Adrenal gland (tissue), 12 donors: Measurements from ENCODE around the gene SPTBN4. TPM values are rescaled to one million over a fixed set of nuclear protein-coding genes. Genes with fewer than 3 reads are reported as not detected.
A peak's percentile ranks its signal among the peaks of the same experiment; 100 is the strongest.

Source experiments
- DNase-seq, 7 donors: peaks; one replicate each; pipeline ENCODE4 v3.0.0-alpha.2; 2019 to 2020
- H3K27ac ChIP-seq, 5 donors: fragments of 200-600 bp; sonication (generic) in 4 of 5; 1 replicate in 3 of 5; 2 replicates in 2 of 5; pipeline versions ENCODE4 v1.5.1 to v1.8.0; 2016 to 2020; ENCODE audit warnings: mild to moderate bottlenecking in 1 of 5
- H3K27me3 ChIP-seq: fragments of 200-600 bp; 2 replicates; pipeline ENCODE4 v1.8.0; 2021
- H3K36me3 ChIP-seq, 2 donors: fragments of 200-600 bp; replicated peaks in 1 of 2; 1 replicate in 1 of 2; 2 replicates in 1 of 2; pipeline versions ENCODE4 v1.5.1 to v1.8.0; 2018 to 2022
- H3K4me1 ChIP-seq, 2 donors: fragments of 200-600 bp; replicated peaks in 1 of 2; 1 replicate in 1 of 2; 2 replicates in 1 of 2; pipeline versions ENCODE4 v1.5.1 to v1.8.0; 2018 to 2021
- H3K4me3 ChIP-seq, 4 donors: fragments of 200-600 bp; sonication (generic) in 3 of 4; one replicate each; pipeline ENCODE4 v1.5.1; 2016 to 2018
- H3K9me3 ChIP-seq, 3 donors: fragments of 200-600 bp; sonication (generic) in 1 of 3; replicated peaks in 1 of 3; 1 replicate in 2 of 3; 2 replicates in 1 of 3; pipeline versions ENCODE4 v1.5.1 to v1.8.0; 2016 to 2021
- CTCF ChIP-seq, 6 experiments: fragments of 450-650 bp in 4 of 6; fragments of 200-600 bp in 2 of 6; sonication (generic) in 1 of 6; IDR thresholded peaks; 1 replicate in 5 of 6; 2 replicates in 1 of 6; pipeline versions ENCODE4 v1.5.1 to v1.8.0; 2016 to 2021; ENCODE audit warnings: antibody characterized with exemption in 6 of 6, mild to moderate bottlenecking in 2 of 6, moderate library complexity in 1 of 6
- POLR2A ChIP-seq, 2 donors: fragments of 450-650 bp; IDR thresholded peaks; one replicate each; pipeline ENCODE4 v1.6.1; 2017; ENCODE audit warnings: antibody characterized with exemption in 2 of 2, mild to moderate bottlenecking in 2 of 2, moderate library complexity in 1 of 2
- WGBS, 4 donors: extraction: QIAGEN DNeasy Blood & Tissue Kit in 2 of 4; methylation state at CpG; one replicate each; pipeline versions ENCODE4 v1.1.5 to v1.1.7; 2013 to 2017; 5-methylcytosine and 5-hydroxymethylcytosine counted together
- intact Hi-C, 2 donors: fragments of 100-400 bp; cut with DNase I; formaldehyde crosslinking; loops; one replicate each; pipeline versions ENCODE4 v1.14.1 to v1.15.0; 2022 to 2023
- polyA plus RNA-seq, 3 donors: library from polyadenylated mRNA; stranded (reverse); fragments of 200-250 nt in 2 of 3; fragments of 350-450 nt in 1 of 3; fragmentation: Illumina TruSeq in 1 of 3; extraction: RNeasy Lipid Tissue Mini Kit (QIAGEN cat#74804) in 1 of 3; gene quantifications; one replicate each; pipeline ENCODE4 v1.2.3, GENCODE V29; 2013 to 2014
- total RNA-seq, 9 donors: library from RNA; depleted of rRNA in 4 of 9; stranded (reverse); fragments of >200 nt in 4 of 9; fragments of 120-200 nt in 1 of 9; fragmentation: NEBNext Ultra II Directional in 1 of 9; extraction: Animal tissue kit (Norgen Biotek cat#: 25700) in 1 of 9; gene quantifications; one replicate each; pipeline versions ENCODE4 v1.1.0 to v1.2.4, GENCODE V29; 2013 to 2023
- donor health status: healthy with polysubstance abuse.
- donor health status: Bipolar disorder and iron deficiency.
- donor health status: DM: yes; HTN: yes; CAD: no.
- donor health status: DM: no; HTN: no; CAD: no.
- donor health status: DM: no; HTN: no; CAD: no.
- donor health status: DM: yes; HTN: yes; CAD: no.

Gene SPTBN4
- total and polyA plus RNA-seq, 12 donors, result 0.91 to 46.7 (median 3.3) TPM

DNA sequence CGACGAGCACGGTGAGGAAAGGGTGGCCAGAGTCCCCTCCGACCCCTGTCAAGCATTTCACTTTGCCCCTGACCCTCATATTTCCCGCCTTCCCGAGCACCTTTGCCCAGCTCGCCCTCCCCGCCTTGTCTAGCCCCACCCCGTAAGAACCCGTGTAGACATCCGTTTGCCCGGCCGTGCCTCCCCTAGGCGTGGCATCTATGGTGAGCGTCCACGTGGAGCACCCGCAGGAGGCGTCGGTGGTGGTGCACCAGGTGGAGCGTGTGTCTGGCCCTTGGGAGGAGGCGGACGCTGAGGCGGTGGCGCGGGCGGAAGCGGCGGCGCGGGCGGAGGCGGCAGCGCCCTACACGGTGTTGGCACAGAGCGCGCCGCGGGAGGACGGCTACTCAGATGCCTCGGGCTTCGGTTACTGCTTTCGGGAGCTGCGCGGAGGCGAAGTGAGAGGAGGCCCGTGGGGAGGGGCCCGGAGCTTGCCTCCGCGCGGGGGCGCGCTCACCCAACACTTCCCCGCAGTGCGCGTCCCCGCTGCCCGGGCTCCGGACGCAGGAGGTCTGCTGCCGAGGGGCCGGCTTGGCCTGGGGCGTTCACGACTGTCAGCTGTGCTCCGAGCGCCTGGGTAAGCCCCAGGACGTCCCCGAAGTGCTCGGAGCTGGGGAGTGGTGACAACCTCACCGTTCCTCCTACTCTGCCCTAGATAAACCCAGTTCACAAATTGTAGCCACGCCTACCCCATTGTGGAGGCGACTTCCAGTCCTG lies 138.6 kb downstream of the SPTBN4 start:
- Histone ChIP-seq H3K36me3 (no peaks in the 10 kb centered on the region), H3K27ac (peak overlapping the region in 4 of 5 donors; percentile 60 to 80 (median 69)), H3K27me3 (peaks cover under 1% of the 10 kb centered on the region), H3K9me3 (no peaks in the 10 kb centered on the region), H3K4me1 (peaks cover 49 to 56% of the 10 kb centered on the region in 2 donors), H3K4me3 (peak overlapping the region in 3 of 4 donors; percentile 37 to 44 (median 44))
- TF ChIP-seq POLR2A (IDR thresholded peaks at IDR 0.05) (peak in 1 of 2 donors; percentile 51), CTCF (IDR thresholded peaks at IDR 0.05) (peak in 1 of 6 experiments; percentile 10)
- 2 to 4% (median 3%) methylated on average over 17 to 71 of the region's 71 CpGs for WGBS, 4 donors
- peak; percentile 65 to 76 (median 73) for DNase-seq
- intact Hi-C loops, result no loop called here

- Histone ChIP-seq H3K27ac (peak overlapping the region in 1 of 5 donors; percentile 22), H3K4me1 (peaks cover 41 to 46% of the 10 kb centered on the region in 2 donors), H3K9me3 (no peaks in the 10 kb centered on the region), H3K4me3 (no peak overlapping the region), H3K27me3 (no peaks in the 10 kb centered on the region), H3K36me3 (no peaks in the 10 kb centered on the region)
- intact Hi-C loops, result no loop called here
- no peak for TF ChIP-seq CTCF (IDR thresholded peaks at IDR 0.05)
- TF ChIP-seq POLR2A (IDR thresholded peaks at IDR 0.05), result no peak
- DNase-seq, result peak in 1 of 7 donors; percentile 32
- 66 to 82% (median 69%) methylated on average over 24 to 31 of the region's 31 CpGs for WGBS, 4 donors
Observed at GRCh38 chr19:40607311-40608239, 140.8 kb downstream of the SPTBN4 start.

DNA sequence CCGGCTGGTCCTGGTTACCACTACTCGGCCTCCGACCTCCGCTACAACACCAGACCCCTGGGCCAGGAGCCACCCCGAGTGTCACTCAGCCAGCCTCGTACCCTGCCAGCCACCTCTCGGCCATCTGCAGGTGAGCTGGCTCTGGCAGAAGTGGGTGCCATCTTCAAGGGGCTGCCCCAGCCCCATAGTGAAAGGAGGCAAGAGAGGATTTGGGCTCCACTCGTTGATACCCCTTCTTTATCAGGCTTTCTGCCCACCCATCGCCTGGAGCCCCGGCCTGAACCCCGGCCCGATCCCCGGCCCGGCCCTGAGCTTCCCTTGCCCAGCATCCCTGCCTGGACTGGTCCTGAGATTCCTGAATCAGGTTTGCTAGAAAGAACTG lies 141.4 kb downstream of the SPTBN4 start:
- 92 to 94% (median 92%) methylated on average over 14 of the region's 14 CpGs for WGBS, 4 donors
- Histone ChIP-seq H3K4me1 (peaks cover 39% of the 10 kb centered on the region in 2 donors), H3K27me3 (no peaks in the 10 kb centered on the region), H3K9me3 (no peaks in the 10 kb centered on the region), H3K4me3 (no peak overlapping the region), H3K27ac (peak overlapping the region in 1 of 5 donors; percentile 22), H3K36me3 (no peaks in the 10 kb centered on the region)
- DNase-seq, result no peak
- intact Hi-C loops, result no loop called here
- TF ChIP-seq POLR2A (IDR thresholded peaks at IDR 0.05) (no peak), CTCF (IDR thresholded peaks at IDR 0.05) (no peak)

- no peak overlapping the region for H3K27ac ChIP-seq
- WGBS, 4 donors, result 70 to 79% (median 73%) methylated on average over 4 of the region's 4 CpGs
- intact Hi-C loops, result no loop called here
Observed at GRCh38 chr19:40608957-40609356, 142.2 kb downstream of the SPTBN4 start.

More at GRCh38 chr19:40608957-40609356, 142.2 kb downstream of the SPTBN4 start:
- no peaks in the 10 kb centered on the region for H3K9me3 ChIP-seq
- no peak for DNase-seq
- TF ChIP-seq CTCF (IDR thresholded peaks at IDR 0.05) (no peak), POLR2A (IDR thresholded peaks at IDR 0.05) (no peak)
- H3K4me3 ChIP-seq, result peak overlapping the region in 1 of 4 donors; percentile 53
- H3K27me3 ChIP-seq, result no peaks in the 10 kb centered on the region
- no peaks in the 10 kb centered on the region for H3K36me3 ChIP-seq
- H3K4me1 ChIP-seq, result peaks cover 34 to 36% of the 10 kb centered on the region in 2 donors
